Ishikawa (cell line): ENCODE data around the gene FXN.

Source experiments
- CEBPB ChIP-seq: IDR thresholded peaks from 2 replicates; pipeline ENCODE4 v1.6.1; 2012
- CREB1 ChIP-seq: IDR thresholded peaks from 2 replicates; pipeline ENCODE4 v1.6.1; 2012; ENCODE audit warnings: low read depth
- EGR1 ChIP-seq: IDR thresholded peaks from 2 replicates; pipeline ENCODE4 v1.6.1; 2012
- EP300 ChIP-seq: IDR thresholded peaks from 2 replicates; pipeline ENCODE4 v1.6.1; 2012; ENCODE audit warnings: borderline replicate concordance
- FOXM1 ChIP-seq: IDR thresholded peaks from 2 replicates; pipeline ENCODE4 v1.6.1; 2012; ENCODE audit warnings: low read depth, borderline replicate concordance
- MAX ChIP-seq: IDR thresholded peaks from 2 replicates; pipeline ENCODE4 v1.6.1; 2012
- NFIC ChIP-seq: IDR thresholded peaks from 2 replicates; pipeline ENCODE4 v1.6.1; 2012
- RAD21 ChIP-seq: IDR thresholded peaks from 2 replicates; pipeline ENCODE4 v1.6.1; 2012; ENCODE audit warnings: low read depth
- TAF1 ChIP-seq: IDR thresholded peaks from 2 replicates; pipeline ENCODE4 v1.6.1; 2012; ENCODE audit warnings: low read depth, mild to moderate bottlenecking
- TCF12 ChIP-seq: IDR thresholded peaks from 2 replicates; pipeline ENCODE4 v1.6.1; 2012; ENCODE audit warnings: low read depth
- TEAD4 ChIP-seq: IDR thresholded peaks from 2 replicates; pipeline ENCODE4 v1.6.1; 2012
- USF1 ChIP-seq: IDR thresholded peaks from 2 replicates; pipeline ENCODE4 v1.6.1; 2012
- YY1 ChIP-seq: IDR thresholded peaks from 2 replicates; pipeline ENCODE4 v1.6.1; 2012; ENCODE audit warnings: low read depth
- ZBTB7A ChIP-seq: IDR thresholded peaks from 2 replicates; pipeline ENCODE4 v1.6.1; 2012; ENCODE audit warnings: low read depth
- TF ChIP-seq, protein P1 (sequence below): IDR thresholded peaks from 2 replicates; pipeline ENCODE4 v1.6.1; 2012; ENCODE audit warnings: low read depth, mild to moderate bottlenecking

FXN gene

DNA sequence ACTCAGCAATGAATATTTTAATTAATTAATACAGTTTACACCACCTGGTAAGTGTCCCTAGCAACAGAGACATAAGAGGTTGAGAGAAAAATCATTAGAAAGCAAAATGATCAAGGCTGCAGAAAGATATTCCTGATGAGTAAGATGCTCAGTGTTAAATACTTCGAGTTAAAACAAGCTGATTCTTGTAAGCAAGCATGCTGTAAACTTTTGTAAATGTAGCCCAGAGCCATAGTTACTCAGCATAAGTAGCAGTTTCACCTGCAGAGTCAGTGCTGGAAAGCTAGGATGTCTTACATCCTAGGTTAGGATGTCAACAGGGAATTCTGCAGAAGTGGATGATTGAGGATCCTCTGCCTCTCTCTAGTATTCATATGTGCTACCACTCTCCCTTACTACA is 25.8 kb upstream of the FXN start:
- TF ChIP-seq EGR1 (no peak), MAX (no peak), TAF1 (no peak), EP300 (no peak), CREB1 (no peak), CEBPB (no peak), TEAD4 (no peak), ZBTB7A (no peak), NFIC (no peak), USF1 (no peak), RAD21 (no peak), YY1 (no peak), FOXM1 (no peak), TCF12 (no peak)
- TF ChIP-seq, protein P1, sequence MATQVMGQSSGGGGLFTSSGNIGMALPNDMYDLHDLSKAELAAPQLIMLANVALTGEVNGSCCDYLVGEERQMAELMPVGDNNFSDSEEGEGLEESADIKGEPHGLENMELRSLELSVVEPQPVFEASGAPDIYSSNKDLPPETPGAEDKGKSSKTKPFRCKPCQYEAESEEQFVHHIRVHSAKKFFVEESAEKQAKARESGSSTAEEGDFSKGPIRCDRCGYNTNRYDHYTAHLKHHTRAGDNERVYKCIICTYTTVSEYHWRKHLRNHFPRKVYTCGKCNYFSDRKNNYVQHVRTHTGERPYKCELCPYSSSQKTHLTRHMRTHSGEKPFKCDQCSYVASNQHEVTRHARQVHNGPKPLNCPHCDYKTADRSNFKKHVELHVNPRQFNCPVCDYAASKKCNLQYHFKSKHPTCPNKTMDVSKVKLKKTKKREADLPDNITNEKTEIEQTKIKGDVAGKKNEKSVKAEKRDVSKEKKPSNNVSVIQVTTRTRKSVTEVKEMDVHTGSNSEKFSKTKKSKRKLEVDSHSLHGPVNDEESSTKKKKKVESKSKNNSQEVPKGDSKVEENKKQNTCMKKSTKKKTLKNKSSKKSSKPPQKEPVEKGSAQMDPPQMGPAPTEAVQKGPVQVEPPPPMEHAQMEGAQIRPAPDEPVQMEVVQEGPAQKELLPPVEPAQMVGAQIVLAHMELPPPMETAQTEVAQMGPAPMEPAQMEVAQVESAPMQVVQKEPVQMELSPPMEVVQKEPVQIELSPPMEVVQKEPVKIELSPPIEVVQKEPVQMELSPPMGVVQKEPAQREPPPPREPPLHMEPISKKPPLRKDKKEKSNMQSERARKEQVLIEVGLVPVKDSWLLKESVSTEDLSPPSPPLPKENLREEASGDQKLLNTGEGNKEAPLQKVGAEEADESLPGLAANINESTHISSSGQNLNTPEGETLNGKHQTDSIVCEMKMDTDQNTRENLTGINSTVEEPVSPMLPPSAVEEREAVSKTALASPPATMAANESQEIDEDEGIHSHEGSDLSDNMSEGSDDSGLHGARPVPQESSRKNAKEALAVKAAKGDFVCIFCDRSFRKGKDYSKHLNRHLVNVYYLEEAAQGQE = no peak

GRCh38 chr9:69012696-69013381 is 22.7 kb upstream of the FXN start:
- no peak for TF ChIP-seq EP300
- no peak for TF ChIP-seq EGR1
- no peak for TF ChIP-seq NFIC
- TF ChIP-seq FOXM1 = no peak
- TF ChIP-seq MAX = no peak
- TF ChIP-seq, protein P1 = no peak
- no peak for TF ChIP-seq CREB1
- TF ChIP-seq CEBPB = no peak
- no peak for TF ChIP-seq TEAD4
- TF ChIP-seq USF1 = no peak

- TF ChIP-seq YY1 (no peak), MAX (no peak), USF1 (no peak), EP300 (no peak), EGR1 (no peak), RAD21 (no peak), NFIC (no peak), CREB1 (no peak), TAF1 (no peak), FOXM1 (no peak), TCF12 (no peak), ZBTB7A (no peak), CEBPB (no peak), TEAD4 (no peak)
- TF ChIP-seq, protein P1 = no peak
Measured at GRCh38 chr9:69013382-69013727, 22.2 kb upstream of the FXN start.

- TF ChIP-seq CEBPB = no peak
- TF ChIP-seq RAD21 = no peak
- TF ChIP-seq EP300 = no peak
- TF ChIP-seq ZBTB7A = no peak
- TF ChIP-seq, protein P1 = no peak
- TF ChIP-seq FOXM1 = no peak
- TF ChIP-seq MAX = no peak
- TF ChIP-seq TEAD4 = no peak
- no peak for TF ChIP-seq USF1
- no peak for TF ChIP-seq CREB1
Measured at GRCh38 chr9:69014013-69014412, 21.5 kb upstream of the FXN start, which contains the start of gene PRKACG. TSS of gene PRKACG (minus strand) at chr9:69014113. CDS start at chr9:69014092, 21 bp downstream.
